NCI-H1092 (cell line): ENCODE measurements around the gene MSRB1.
"Not testable (repeated sequence)": the region's sequence is repeated elsewhere in the genome, so short reads cannot be mapped to it uniquely, and the experiment has no call there.

Experiments used
- DNase-seq: peaks from one replicate; lab custom pipeline; 2025; lab: John Stamatoyannopoulos, UW

MSRB1 gene

GRCh38 chr16:1978476-1979120, 35.6 kb upstream of the MSRB1 start:
- DNase-seq, result no peak

GRCh38 chr16:1977875-1978268, 34.9 kb upstream of the MSRB1 start:
- no peak for DNase-seq

GRCh38 chr16:1976951-1977874, 34.2 kb upstream of the MSRB1 start:
- no peak for DNase-seq

- DNase-seq, result no peak
Measured at GRCh38 chr16:1976216-1976520, 33.2 kb upstream of the MSRB1 start.

GRCh38 chr16:1975432-1976215, 32.6 kb upstream of the MSRB1 start:
- no peak for DNase-seq

- DNase-seq, result no peak
Measured at GRCh38 chr16:1974157-1975070, 31.4 kb upstream of the MSRB1 start.

GRCh38 chr16:1973461-1974156, 30.6 kb upstream of the MSRB1 start:
- DNase-seq, result no peak

- DNase-seq, result no peak
Measured at GRCh38 chr16:1972490-1972877, 29.5 kb upstream of the MSRB1 start.

- peak; percentile 87 for DNase-seq
Measured at GRCh38 chr16:1971796-1972489, 28.9 kb upstream of the MSRB1 start, which contains the start of gene TBL3. Gene TBL3 (plus strand): TSS chr16:1972053. CDS start chr16:1972165, 112 bp downstream.

- DNase-seq, result no peak
Measured at GRCh38 chr16:1968146-1968953, 25.4 kb upstream of the MSRB1 start.

- no peak for DNase-seq
Measured at GRCh38 chr16:1966460-1966859, 23.5 kb upstream of the MSRB1 start, which contains the start of gene RNF151. Gene RNF151 (plus strand): TSS chr16:1966856. CDS start chr16:1966882, 26 bp downstream.

GRCh38 chr16:1965396-1966001, 22.5 kb upstream of the MSRB1 start:
- no peak for DNase-seq

GRCh38 chr16:1964506-1965395, 21.8 kb upstream of the MSRB1 start, which contains the start of gene RPS2:
Gene RPS2 (minus strand): TSS chr16:1964826. CDS start chr16:1964625, 201 bp downstream.
- peak; percentile 99 for DNase-seq

GRCh38 chr16:1963806-1964505, 21.0 kb upstream of the MSRB1 start:
- no peak for DNase-seq

GRCh38 chr16:1962161-1963153, 19.5 kb upstream of the MSRB1 start:
- DNase-seq, result not testable (repeated sequence)

- no peak for DNase-seq
Measured at GRCh38 chr16:1961651-1962067, 18.7 kb upstream of the MSRB1 start.
